Ramos (cell line): ENCODE data around the gene TPSB2.
"Not testable (repeated sequence)": the region's sequence is repeated elsewhere in the genome, so short reads cannot be mapped to it uniquely, and the experiment has no call there.

Experiments used
- in situ Hi-C: fragments of 300-500 bp; cut with MboI; formaldehyde crosslinking; loops from one replicate; pipeline ENCODE4 v1.14.3; 2022; ENCODE audit warnings: low sequenced_read_pairs; ENCODE audit not compliant: unreplicated experiment

Gene TPSB2

DNA sequence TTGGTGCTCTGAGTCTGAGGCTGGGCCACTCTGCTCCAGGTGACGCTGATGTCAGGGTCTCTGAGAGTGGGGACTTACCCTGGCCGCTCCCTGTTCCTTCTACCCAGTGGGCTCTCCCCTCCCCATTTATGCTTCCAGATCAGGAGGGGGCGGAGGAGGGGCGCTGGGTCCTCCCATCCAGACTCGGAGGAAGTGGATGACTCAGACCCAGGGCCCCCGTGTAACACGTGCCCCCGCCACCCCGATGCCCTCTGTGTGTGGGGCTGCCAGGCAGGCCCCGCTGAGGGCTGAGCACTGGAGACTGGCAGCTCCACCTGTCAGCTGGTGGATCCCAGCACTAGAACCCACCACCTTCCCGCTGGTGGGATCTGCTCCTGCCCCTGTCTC is at the start of gene TPSB2:
Gene TPSB2 (minus strand): TSS at position 101 of the 387 bp plus-strand sequence. CDS start 233 bp downstream, outside the sequence.
- in situ Hi-C loops, result not testable (repeated sequence)

DNA sequence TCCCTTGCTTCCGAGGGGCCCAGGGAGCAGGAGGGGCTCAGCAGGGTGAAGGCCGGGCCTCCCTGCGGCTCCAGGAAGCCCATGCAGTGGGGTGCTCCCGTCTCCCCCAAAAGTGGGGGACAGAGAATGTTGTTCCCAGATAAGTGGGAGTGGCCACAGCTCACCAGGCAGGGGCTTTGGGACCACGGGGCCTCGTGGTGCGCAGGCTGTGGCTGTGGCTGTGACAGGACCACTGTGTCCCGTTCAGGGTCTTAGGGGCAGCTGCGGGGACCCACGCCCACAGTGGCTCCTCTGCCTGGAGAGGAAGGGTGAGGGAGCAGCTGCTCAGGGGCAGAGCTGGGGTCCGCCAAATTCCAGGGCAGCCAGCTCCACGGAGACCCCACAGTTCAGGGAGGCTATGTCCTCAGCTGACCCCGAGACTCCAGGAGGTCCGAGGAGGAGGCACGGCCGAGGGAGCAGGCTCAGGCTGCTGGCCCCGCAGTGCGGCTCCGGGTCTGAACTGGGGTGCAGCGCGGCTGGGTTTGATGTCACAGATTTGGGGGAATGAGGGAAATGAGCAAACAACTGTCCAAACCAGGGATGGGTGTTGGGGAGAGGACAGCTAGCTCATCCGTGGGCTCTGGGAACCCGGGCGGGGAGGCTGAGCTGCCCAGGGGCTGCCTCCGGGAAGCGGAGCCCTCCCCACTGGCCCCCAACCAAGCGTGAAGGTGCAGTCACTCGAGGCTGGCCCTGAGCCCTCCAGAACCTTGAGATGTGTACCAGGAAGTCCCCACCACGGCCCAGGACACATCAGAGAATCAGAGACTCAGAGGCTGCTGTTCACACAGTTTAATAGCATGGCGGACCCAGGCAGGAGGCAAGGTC is 49.3 kb upstream of the TPSB2 start:
- in situ Hi-C loops, result no loop called here

- in situ Hi-C loops, result no loop called here
Observed at GRCh38 chr16:1278477-1278876, 48.5 kb upstream of the TPSB2 start.

- in situ Hi-C loops, result no loop called here
Observed at GRCh38 chr16:1277617-1278282, 47.8 kb upstream of the TPSB2 start.

DNA sequence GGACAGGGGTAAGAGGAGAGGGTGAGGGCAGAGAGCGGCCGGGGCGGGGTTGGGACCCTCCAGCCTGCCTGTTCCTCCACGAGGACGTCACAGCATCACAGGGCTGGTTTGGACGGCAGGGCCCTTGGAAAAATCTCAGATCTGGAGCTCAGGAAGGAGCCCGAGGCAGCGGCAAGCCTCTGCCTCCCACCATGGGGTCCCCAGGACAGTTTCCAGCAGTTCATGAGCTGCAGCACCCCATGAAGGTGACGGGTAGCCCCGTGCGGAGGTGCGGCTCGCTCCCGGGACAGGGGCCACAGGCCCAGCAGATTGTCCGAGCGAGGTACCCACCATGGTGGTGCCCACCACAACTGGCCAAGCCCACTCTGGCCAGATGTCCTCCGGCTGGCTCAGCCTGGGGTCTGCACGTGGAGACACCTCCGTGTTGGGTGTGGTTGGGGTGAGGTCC is 47.2 kb upstream of the TPSB2 start:
- in situ Hi-C loops, result no loop called here

GRCh38 chr16:1276580-1276878 is 46.5 kb upstream of the TPSB2 start:
- in situ Hi-C loops, result no loop called here

- in situ Hi-C loops, result no loop called here
Observed at GRCh38 chr16:1275791-1276579, 46.0 kb upstream of the TPSB2 start.

DNA sequence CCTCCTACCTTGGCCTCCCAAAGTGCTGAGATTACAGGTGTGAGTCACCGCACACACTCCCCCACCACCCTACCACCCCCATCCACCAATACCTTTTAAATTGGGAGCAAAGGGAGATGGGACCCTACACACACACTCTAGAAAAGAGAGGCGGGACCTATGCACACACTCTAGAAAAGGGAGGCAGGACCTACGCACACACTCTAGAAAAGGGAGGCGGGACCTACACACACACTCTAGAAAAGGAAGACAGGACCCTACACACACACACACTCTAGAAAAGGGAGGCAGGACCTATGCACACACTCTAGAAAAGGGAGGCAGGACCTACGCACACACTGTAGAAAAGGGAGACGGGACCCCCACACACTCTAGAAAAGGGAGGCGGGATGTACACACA is 44.8 kb upstream of the TPSB2 start:
- in situ Hi-C loops, result no loop called here

DNA sequence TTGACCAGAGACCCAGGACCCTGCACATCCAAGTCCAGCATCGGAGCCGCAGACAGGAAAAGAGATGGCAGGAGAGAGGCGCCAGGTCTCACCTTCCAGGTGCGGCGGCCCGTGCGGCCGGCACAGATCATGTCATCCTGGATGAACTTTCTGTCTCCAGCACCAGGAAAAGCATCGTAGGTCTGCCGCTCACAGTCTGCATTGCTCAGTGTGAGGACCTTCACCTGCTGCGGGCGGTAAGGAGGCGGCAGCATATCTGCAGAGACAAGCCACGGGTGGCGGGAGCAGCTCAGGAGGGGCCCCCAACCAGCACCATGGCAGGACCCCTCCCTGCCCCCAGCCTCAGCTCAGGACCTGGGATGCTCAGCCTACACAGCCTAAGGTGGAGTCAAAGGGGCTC is 43.8 kb upstream of the TPSB2 start:
- in situ Hi-C loops, result no loop called here

DNA sequence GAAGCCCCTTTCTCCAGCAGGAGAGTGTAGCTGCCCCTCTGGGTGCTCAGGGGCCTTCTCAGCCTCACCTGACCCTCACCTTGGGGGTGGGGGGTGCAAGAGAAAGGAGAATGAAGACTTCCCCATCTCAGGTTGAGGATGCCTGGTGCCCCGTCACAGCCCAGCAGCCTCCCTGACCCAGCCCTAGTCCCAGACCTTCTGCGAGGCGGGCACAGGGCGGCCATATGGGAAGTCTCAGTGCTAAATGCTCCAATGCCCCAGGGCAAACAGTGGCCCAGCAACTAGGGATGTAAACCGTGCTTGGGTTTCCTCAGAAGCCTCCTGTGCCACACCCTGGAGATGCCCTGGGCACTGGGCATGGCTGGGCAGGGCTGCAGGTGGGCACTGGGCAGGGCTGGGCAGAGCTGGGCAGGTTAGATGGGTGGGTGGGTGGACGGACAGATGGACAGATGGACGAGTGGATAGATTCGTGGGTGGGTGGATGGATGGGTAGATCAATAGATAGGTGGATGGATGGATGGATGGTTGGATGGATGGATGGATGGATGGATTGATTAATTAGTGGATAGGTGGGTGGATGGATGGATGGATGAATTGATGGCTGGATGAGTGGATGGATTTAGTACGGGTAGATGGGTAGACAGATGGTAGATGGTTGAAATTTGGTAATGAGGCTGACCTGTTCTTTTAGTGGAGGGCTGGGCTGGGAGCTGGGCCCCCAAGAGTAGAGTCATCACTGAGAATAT is 42.6 kb upstream of the TPSB2 start:
- in situ Hi-C loops, result no loop called here

DNA sequence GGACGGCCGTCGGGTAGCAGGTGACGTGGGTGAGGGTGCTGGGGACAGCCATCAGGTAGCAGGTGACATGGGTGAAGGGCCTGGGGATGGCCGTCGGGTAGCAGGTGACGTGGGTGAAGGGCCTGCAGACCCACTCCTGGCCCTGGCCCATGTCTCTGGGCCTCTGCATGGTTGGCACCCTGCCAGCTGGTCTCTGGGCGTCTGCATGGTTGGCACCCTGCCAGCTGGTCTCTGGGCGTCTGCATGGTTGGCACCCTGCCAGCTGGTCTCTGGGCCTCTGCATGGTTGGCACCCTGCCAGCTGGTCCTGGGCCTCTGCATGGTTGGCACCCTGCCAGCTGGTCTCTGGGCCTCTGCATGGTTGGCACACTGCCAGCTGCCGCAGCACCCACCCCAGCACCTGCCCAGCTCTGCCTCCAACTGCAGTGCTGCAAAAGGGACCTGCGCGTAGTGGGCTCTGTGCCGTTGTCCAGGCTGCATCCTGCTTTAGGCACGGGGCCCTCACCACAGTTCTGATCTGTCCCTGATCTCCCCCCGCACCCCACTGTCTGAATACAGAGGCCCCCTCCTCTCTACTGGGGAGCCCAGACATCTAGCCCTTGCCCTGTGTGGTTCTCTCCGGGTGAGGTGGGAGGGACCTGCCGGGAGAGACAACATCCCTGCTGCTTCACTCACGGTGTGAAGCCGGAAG is 41.9 kb upstream of the TPSB2 start:
- in situ Hi-C loops, result not testable (repeated sequence)

GRCh38 chr16:1271380-1271723 is 41.4 kb upstream of the TPSB2 start:
- in situ Hi-C loops, result no loop called here

GRCh38 chr16:1269418-1269817 is 39.4 kb upstream of the TPSB2 start:
- in situ Hi-C loops, result not testable (repeated sequence)

- in situ Hi-C loops, result no loop called here
Observed at GRCh38 chr16:1265826-1266225, 35.8 kb upstream of the TPSB2 start.

DNA sequence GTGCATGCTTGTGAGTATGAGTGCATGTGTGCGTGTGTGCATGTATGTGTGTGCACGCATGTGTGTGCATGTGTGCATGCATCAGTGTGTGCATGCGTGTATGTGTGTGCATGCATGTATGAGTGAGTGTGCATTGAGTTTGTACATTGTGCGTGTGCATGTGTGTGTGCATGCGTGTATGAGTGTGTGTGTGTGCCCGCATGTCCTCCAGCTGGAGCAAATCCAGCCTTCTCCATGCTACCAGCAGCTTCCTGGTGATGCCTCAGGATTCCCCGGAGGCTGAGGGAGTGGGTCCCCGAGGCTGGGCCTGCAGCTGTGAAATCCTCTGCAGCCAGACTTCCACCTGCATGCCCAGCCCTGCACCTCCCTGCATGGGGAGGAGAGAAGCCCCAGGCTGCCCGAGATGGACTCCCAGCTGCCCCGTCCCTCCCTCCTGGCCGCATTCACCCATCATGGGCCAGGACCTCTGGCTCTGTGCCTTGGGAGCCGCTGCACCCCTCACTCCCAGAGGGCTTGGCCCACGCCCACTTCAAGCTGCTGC is 35.2 kb upstream of the TPSB2 start:
- in situ Hi-C loops, result no loop called here

- in situ Hi-C loops, result no loop called here
Observed at GRCh38 chr16:1264345-1265089, 34.5 kb upstream of the TPSB2 start.

DNA sequence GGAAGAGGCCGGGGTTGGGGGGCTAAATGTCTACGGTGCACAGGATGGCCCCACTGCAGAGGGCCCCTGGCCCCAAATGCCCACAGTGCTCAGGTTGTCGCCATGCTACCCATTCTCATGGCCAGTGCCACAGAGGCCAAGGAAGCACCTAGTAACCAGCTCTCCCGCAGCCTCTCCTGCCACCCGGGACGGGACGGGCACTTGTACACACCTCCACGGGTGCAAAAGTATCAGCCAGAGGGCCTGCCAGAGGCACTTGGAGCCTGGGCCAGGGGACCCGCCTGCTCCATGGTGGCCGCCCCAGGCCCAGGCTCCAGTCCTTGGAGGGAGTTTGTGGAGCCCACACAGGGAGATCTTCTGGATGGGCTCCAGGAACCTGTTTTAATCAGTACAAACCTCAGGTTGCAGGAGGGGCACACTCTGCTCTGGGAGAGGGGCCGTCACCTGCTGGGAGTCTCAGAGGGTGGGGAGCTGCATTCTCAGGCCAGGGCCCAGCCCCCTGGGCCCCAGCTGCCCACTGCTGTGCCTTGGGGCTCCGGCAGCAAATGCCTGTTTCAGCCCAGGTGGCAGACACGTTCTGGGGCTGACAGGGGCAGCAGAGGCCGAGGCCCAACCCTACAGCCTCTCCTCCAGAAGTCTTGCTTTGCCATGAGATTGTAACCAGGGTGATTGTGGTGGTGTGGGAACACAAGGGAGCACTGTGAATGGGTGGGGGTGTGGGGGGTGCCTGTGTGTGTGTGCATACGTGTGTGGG is 33.8 kb upstream of the TPSB2 start:
- in situ Hi-C loops, result no loop called here

DNA sequence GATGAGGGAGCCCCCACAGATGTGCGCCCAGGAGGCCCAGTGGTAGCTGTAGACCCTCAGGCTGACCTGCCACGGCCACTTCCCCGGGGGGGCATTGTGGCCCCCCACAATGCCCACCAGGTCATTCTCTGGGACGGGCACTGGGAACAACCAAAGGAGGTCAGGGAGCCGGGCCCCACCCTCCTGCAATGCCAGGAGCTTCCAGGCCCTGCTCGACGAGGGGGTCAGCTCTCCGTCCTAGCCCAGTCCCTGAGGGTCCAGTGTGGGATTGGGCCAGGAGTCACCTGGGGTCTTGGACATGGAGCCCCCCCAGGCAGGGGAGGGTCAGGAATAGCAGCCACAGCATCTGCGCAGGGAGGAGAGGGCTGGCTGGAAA is 32.9 kb upstream of the TPSB2 start:
- in situ Hi-C loops, result no loop called here
